ENCODE data around the gene UIMC1. TPM values are rescaled to one million over a fixed set of nuclear protein-coding genes. Genes with fewer than 3 reads are reported as not detected.

The UIMC1 gene
- total RNA-seq, 1 donor from 2014 or later: 24.5 TPM

GRCh38 chr5:176861276-176861675 is 145.3 kb downstream of the UIMC1 start:
- Histone ChIP-seq H3K36me3 (ENCODE audit: control insufficient read depth, insufficient read depth, low read length) (no peaks in the 10 kb centered on the region), H3K27me3 (ENCODE audit: control insufficient read depth, insufficient read depth, low read length) (peaks cover 21% of the 10 kb centered on the region), H3K4me3 (ENCODE audit: low read depth, low read length) (no peak overlapping the region)
- no peak for FAIRE-seq
- no peak for DNase-seq (ENCODE audit: low read depth)
- no peak for TF ChIP-seq CTCF (IDR thresholded peaks at IDR 0.05; ENCODE audit: insufficient read depth, low read length, severe bottlenecking)

DNA sequence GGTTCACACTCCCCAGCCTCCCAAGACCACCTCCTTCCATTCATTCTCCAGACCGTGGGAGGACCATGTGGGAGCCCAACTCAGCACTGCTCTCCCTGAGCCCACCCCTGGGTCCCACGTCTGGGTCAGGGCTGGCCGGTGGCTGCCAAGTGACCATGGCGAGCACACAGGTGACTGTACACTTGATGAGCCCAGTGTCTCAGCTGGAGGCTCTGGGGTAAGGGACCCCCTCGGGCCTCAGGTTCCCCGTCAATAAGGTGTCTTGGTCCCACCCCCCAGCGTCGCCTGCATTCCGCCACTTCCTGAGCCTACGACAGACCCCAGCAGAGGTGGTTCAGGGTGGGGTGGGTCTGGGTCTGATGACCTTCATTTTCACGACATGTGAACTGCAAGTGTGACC is 146.2 kb downstream of the UIMC1 start:
- no peak for DNase-seq (ENCODE audit: low read depth)
- Histone ChIP-seq H3K27me3 (ENCODE audit: control insufficient read depth, insufficient read depth, low read length) (peaks cover 16% of the 10 kb centered on the region), H3K36me3 (ENCODE audit: control insufficient read depth, insufficient read depth, low read length) (no peaks in the 10 kb centered on the region), H3K4me3 (ENCODE audit: low read depth, low read length) (no peak overlapping the region)
- FAIRE-seq: no peak
- TF ChIP-seq CTCF (IDR thresholded peaks at IDR 0.05; ENCODE audit: insufficient read depth, low read length, severe bottlenecking): no peak

DNA sequence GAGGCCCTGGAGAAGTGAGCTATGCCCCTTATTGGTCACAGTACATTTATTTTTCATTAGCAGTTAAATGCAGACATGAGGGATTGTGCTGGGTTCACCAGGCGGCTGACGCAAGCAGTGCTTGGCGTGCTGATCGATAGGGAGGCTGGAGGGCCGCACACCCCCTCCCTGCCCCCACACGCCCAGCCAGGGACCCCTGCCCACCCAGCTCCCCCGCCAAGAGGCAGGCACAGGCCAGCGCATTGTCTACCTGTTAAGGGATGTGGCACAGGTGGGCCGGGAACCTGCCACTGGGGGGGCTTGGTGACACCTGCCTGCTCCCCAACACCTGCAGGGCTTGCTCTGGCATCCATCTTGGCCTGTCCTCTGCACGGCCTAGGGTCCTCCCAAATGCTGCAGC is 146.7 kb downstream of the UIMC1 start:
- no peaks in the 10 kb centered on the region for H3K36me3 ChIP-seq (ENCODE audit: control insufficient read depth, insufficient read depth, low read length)
- no peak overlapping the region for H3K4me3 ChIP-seq (ENCODE audit: low read depth, low read length)
- FAIRE-seq: no peak
- no peak for DNase-seq (ENCODE audit: low read depth)
- H3K27me3 ChIP-seq (ENCODE audit: control insufficient read depth, insufficient read depth, low read length): peaks cover 16% of the 10 kb centered on the region
- TF ChIP-seq CTCF (IDR thresholded peaks at IDR 0.05; ENCODE audit: insufficient read depth, low read length, severe bottlenecking): no peak

GRCh38 chr5:176857894-176858273 is 148.7 kb downstream of the UIMC1 start:
- DNase-seq (ENCODE audit: low read depth) (no peak), FAIRE-seq (no peak)
- peaks cover 6% of the 10 kb centered on the region for H3K27me3 ChIP-seq (ENCODE audit: control insufficient read depth, insufficient read depth, low read length)
- no peak for TF ChIP-seq CTCF (IDR thresholded peaks at IDR 0.05; ENCODE audit: insufficient read depth, low read length, severe bottlenecking)
- no peak overlapping the region for H3K4me3 ChIP-seq (ENCODE audit: low read depth, low read length)
- H3K36me3 ChIP-seq (ENCODE audit: control insufficient read depth, insufficient read depth, low read length): no peaks in the 10 kb centered on the region

DNA sequence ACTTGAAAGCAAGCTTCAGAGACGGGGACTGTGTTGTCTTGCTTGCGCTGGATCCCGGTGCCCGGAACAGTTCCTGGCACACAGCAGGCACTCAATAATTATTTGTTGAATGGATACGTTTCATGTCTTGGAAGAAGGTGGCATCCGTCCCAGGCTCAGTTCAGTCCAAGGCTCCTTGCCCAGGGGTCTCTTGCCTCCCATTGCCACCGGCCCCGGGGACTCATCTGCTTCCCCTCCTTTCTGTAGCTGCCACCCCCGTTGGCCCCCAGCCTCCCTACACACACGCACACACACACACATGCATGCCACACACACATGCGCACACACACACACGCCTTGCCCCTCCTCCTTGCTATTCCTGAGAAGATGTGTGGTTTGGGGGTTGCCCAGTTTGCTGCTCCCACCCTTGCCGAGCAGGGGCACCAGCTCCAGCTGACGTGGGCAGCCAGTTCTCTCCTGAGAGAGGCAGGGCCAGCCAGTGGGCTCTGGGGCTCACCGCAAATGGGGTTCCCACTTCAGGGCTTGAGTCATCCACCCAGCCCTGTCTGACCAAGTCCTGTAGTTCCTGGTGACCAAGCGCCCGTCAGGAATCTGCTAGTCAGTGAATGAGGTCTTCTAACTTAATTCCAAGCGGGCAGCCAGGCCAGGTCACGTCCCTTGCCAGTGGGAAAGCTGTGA is 149.2 kb downstream of the UIMC1 start:
- TF ChIP-seq CTCF (IDR thresholded peaks at IDR 0.05; ENCODE audit: insufficient read depth, low read length, severe bottlenecking): no peak
- H3K36me3 ChIP-seq (ENCODE audit: control insufficient read depth, insufficient read depth, low read length): no peaks in the 10 kb centered on the region
- DNase-seq (ENCODE audit: low read depth) (no peak), FAIRE-seq (no peak)
- no peak overlapping the region for H3K4me3 ChIP-seq (ENCODE audit: low read depth, low read length)
- H3K27me3 ChIP-seq (ENCODE audit: control insufficient read depth, insufficient read depth, low read length): peaks cover 3% of the 10 kb centered on the region

GRCh38 chr5:176856746-176857145 is 149.8 kb downstream of the UIMC1 start:
- DNase-seq (ENCODE audit: low read depth) (no peak), FAIRE-seq (no peak)
- Histone ChIP-seq H3K4me3 (ENCODE audit: low read depth, low read length) (no peak overlapping the region), H3K36me3 (ENCODE audit: control insufficient read depth, insufficient read depth, low read length) (no peaks in the 10 kb centered on the region), H3K27me3 (ENCODE audit: control insufficient read depth, insufficient read depth, low read length) (peaks cover 2% of the 10 kb centered on the region)
- no peak for TF ChIP-seq CTCF (IDR thresholded peaks at IDR 0.05; ENCODE audit: insufficient read depth, low read length, severe bottlenecking)

Measured in bronchial epithelial cell (primary cell).